EH (cell line): ENCODE data around the gene SMG1.
"Not testable (repeated sequence)": the region's sequence is repeated elsewhere in the genome, so short reads cannot be mapped to it uniquely, and the experiment has no call there.

Source experiments
- DNase-seq: peaks from one replicate; pipeline ENCODE4 v3.0.0-alpha.2; 2015; ENCODE audit warnings: low read depth

SMG1 gene

DNA sequence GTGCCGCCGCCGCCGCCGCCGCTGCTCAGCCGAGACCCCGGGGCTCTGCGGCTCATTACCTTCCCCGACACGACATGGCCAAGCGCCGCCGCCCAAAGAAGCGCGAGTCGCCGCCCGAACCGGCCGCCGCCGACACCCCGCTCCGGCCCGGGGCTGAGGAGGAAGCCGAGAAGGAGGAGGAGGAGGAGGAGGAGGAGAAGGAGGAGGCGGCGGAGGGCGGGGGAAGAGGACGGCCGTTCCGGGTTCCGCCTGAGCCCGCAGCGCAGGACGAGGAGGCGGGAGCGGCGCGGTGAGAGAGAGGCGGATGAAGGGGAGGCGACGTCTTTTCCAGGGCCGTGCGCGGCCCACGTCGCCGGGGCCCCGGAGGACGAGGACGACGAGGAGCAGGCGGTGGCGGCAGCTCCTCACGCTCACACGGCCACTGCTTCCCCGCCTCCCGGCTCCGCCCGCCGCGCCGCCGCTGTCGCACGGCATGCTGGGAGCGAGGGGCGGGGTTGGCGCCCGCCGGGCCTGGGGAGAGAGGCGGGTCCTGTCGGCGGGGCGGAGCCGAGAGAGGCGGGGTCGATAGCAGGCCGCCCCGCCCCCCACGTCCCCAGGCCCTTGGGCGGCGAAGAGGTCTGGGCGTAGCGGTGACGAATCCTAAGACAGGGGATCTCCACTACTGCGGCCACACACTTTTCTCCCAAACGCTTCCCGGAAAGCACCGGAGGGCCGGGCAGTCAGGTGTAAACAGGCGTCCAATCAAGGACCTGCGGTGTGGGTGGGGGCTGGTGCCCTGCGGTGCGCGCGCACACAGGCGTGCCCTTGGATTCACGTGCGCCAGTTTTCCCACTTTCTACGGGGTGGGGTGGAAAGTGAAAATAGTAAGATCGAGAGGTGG is at the start of gene SMG1:
Gene SMG1 (minus strand): TSS at position 423 of the 880 bp plus-strand sequence. CDS start 367 bp downstream, at position 56.
- peak; percentile 95 for DNase-seq

DNA sequence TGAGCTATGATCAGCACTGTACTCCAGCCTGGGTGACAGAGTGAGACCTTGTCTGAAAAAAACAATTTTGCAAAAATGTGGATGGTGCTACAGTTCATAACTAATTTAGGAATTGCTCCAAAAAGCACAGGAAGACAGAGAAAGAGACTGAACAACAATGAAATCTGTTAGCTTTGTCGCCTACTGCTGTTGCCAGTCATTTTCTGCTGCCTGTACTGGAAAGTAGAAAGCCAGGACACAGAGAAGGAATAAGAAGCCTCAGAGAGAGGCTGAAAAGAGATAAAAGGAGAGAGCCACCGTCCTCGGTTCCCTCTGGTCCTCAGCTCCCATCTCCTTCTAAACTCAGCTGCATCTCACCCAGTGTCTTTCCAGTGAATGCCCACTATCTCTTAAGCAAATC is 48.9 kb upstream of the SMG1 start:
- no peak for DNase-seq

- DNase-seq: no peak
Measured at GRCh38 chr16:18969855-18970240, 43.6 kb upstream of the SMG1 start.

GRCh38 chr16:18969050-18969854 is 43.0 kb upstream of the SMG1 start:
- DNase-seq: peak; percentile 74

GRCh38 chr16:18966791-18967190 is 40.6 kb upstream of the SMG1 start:
- no peak for DNase-seq

DNA sequence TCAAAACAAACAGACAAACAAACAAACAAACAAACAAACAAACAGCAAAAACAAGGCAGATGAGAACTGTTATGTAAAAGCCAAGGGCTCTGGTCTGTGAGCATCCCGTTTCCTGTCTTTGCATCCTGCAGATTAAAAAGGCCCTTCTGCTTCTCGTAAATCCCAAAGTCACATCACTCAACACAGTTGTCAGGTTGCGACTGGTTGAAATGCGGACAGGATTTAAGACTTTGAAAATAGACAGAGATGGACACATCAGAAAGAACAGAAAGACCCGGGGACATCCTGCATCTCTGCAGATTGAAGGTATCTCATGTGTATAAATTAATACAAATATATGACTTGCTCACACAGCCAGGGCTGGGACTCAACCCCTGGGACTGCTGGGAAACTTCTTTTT is 39.3 kb upstream of the SMG1 start:
- DNase-seq: no peak

GRCh38 chr16:18959031-18959505 is 32.9 kb upstream of the SMG1 start:
- DNase-seq: peak; percentile 44

GRCh38 chr16:18958621-18959029 is 32.4 kb upstream of the SMG1 start:
- DNase-seq: peak; percentile 16

DNA sequence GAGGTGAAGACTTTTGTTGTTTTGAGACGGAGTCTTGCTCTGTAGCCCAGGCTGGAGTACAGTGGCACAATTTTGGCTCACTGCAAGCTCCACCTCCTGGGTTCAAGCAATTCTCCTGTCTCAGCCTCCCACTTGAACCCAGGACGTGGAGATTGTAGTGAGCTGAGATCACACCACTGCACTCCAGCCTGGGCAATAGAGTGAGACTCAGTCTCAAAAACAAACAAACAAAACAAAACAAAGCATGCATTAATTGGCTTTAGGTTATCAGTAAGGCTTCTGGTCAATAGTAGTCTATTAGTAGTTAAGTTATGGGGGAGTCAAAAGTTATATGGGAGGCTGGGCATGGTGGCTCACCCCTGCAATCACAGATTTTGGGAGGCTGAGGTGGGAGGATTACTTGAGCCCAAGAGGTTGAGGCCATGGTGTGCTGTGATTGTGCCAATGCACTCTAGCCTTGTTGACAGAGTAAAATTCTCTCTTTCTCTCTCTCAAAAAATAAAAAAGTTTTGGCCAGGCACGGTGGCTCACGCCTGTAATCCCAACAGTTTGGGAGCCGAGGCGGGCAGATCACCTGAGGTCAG is 30.5 kb upstream of the SMG1 start:
- not testable (repeated sequence) for DNase-seq

DNA sequence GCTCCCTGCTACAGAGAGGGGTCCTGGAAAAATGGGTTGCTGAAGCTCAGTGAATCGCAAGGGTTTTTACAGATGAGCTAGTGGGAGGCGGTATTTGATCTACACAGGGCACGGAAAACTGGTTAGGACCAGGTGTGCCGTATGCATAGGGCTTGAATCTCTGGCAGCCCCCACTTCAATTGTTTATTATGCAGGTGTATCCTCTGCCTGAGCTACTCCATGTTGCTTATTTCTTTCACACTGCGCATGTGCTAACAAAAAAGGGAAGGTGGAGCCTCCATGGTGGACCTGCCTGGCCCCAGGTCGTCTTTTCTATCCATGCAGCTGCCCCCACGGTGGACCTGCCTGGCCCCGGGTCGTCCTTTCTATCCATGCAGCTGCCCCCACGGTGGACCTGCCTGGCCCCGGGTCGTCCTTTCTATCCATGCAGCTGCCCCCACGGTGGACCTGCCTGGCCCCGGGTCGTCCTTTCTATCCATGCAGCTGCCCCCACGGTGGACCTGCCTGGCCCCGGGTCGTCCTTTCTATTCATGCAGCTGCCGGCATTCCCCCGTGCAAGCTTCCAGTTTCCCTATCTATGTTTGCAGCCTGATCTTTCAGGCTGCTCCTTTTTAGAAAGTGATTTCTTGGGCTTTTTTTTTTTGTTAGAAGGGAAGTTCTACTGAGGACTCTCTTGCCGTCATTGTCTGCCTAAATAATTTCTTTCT is 29.8 kb upstream of the SMG1 start:
- not testable (repeated sequence) for DNase-seq

- no peak for DNase-seq
Measured at GRCh38 chr16:18953547-18953946, 27.3 kb upstream of the SMG1 start.

- no peak for DNase-seq
Measured at GRCh38 chr16:18950469-18951185, 24.4 kb upstream of the SMG1 start.

GRCh38 chr16:18948372-18949020 is 22.3 kb upstream of the SMG1 start:
- DNase-seq: no peak

DNA sequence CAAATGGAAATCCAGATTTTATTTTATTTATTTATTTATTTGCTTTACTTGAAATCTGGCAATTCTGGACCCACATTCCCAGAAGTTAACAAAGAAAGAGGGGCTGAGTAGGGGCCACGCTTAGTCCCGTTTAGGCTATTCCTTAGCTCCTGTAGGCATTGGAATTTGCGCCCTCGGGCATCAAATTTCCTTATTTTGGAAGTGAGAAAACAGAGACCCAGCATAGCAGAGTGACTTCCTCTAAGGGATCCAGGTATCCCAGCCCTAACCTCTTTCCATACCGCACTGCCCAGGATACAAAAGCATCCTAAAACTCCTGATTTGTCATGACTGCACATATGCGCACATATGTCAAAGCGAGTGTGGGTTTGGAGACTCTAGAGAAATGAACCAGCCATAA is 19.0 kb upstream of the SMG1 start:
- no peak for DNase-seq

GRCh38 chr16:18943414-18943813 is 17.2 kb upstream of the SMG1 start:
- no peak for DNase-seq

GRCh38 chr16:18942061-18942460 is 15.9 kb upstream of the SMG1 start:
- no peak for DNase-seq

- no peak for DNase-seq
Measured at GRCh38 chr16:18941471-18941870, 15.3 kb upstream of the SMG1 start.

GRCh38 chr16:18938986-18939385 is 12.8 kb upstream of the SMG1 start:
- DNase-seq: no peak

DNA sequence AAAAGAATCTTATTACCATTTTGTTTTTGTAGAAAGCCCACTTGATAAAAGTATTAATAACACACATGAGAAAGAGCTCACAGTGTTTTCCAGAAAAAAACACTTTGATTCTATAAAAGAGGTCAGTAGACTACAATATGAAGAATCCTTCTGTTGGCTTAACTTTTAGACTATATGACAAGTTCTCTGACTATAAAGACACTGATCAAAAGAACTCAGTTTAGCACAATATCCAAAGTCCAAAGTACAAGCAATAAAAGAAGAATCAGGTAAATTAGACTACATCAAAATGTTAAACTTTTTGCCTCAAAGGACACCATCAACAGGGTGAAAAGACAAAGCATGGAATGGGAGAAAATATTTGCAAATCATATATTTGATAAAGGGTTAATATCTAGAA is 11.2 kb upstream of the SMG1 start:
- no peak for DNase-seq

DNA sequence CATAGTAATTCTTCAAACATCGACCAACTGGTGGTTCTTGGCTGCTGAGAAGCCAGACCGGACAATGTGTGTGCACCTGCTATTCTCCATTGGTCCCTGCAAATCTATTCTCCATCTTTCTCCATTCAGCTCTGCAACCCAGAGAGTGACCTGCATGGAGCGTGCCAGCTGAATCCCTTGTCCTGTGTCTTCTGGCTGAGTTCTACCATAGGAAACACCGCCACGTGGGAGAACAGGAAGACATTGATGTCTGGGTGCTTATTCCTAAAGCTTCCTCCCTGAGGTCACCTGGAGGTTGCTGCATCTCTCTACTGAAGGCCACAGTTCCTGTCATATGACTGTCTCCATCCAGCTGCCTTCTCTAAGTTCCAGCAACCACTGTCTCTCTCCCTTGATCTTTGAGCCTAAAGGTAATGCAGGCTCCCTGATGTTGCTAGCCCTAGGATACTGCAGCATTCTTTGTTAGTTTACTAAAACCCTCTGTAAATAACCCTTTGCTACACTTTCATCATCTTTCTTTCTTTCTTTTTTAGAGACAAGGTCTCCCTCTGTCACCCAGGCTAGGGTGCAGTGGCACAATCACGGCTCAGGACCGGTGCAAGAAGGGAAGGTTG is 10.6 kb upstream of the SMG1 start:
- no peak for DNase-seq
